Left forelimb (tissue), 1 donor: ENCODE data around the gene DHCR24.
"Not testable (repeated sequence)": the region's sequence is repeated elsewhere in the genome, so short reads cannot be mapped to it uniquely, and the experiment has no call there.

Experiments used
- DNase-seq: peaks from one replicate; pipeline ENCODE4 v3.0.0-alpha.2; 2018; ENCODE audit warnings: low spot score

The DHCR24 gene, protein sequence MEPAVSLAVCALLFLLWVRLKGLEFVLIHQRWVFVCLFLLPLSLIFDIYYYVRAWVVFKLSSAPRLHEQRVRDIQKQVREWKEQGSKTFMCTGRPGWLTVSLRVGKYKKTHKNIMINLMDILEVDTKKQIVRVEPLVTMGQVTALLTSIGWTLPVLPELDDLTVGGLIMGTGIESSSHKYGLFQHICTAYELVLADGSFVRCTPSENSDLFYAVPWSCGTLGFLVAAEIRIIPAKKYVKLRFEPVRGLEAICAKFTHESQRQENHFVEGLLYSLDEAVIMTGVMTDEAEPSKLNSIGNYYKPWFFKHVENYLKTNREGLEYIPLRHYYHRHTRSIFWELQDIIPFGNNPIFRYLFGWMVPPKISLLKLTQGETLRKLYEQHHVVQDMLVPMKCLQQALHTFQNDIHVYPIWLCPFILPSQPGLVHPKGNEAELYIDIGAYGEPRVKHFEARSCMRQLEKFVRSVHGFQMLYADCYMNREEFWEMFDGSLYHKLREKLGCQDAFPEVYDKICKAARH

GRCh38 chr1:54886724-54887664 lies at the start of gene DHCR24:
Gene DHCR24 (minus strand): TSS chr1:54887195. CDS start chr1:54887119, 76 bp downstream.
- peak; percentile 85 for DNase-seq

- no peak for DNase-seq
Observed at GRCh38 chr1:54936791-54937190, 49.8 kb upstream of the DHCR24 start.

DNA sequence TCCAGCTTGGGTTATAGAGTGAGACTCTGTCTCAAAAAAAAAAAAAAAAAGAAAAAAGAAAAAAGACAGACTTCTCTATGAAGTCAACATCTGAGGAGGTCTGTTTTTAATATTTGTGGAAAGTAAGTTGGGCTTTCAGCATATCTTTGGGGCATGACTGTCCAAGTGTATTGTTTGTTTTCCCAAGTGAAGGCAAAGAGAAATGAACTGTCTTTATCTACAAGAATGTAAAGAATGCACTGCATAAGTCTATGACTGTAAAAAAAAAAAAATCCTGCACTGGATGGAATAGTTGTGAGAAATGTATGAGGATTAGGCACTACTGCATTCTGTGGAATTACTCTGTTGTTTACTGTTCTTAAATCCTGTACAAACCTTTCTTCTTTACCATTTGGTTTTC lies 47.9 kb upstream of the DHCR24 start:
- no peak for DNase-seq

DNA sequence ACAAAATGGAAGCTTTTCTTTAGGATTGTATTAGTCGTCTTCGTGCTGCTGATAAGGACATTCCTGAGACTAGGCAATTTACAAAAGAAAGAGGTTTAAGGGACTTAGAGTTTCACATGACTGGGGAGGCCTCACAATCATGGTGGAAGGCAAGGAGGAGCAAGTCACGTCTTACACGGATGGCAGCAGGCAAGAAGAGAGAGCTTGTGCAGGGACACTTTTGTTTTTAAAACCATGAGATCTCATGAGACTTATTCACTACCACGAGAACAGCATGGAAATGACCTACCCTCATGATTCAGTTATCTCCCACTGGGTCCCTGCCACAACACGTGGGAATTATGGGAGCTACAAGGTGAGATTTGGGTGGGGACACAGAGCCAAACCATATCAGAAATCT lies 47.1 kb upstream of the DHCR24 start:
- not testable (repeated sequence) for DNase-seq

- DNase-seq = no peak
Observed at GRCh38 chr1:54931275-54931840, 44.4 kb upstream of the DHCR24 start.

DNA sequence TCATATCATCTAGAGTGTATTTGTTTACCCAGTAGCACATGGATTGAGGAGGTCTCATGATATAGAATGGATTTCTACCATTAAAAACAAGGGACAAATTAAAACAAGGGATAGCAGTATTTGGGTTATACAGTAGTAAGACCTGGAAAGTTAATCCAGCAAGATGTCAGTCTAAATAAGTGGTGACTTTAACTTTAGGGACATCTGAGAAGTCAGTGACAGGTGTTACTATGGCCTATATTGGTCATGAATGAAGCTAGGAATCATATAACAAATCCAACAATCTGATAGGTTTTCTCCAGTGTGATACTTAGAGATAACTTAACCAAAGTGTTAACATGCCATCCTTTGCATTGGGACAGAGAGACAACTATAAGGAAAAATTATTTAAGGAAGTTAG lies 42.7 kb upstream of the DHCR24 start:
- no peak for DNase-seq

GRCh38 chr1:54928327-54928726 lies 41.3 kb upstream of the DHCR24 start:
- no peak for DNase-seq

DNA sequence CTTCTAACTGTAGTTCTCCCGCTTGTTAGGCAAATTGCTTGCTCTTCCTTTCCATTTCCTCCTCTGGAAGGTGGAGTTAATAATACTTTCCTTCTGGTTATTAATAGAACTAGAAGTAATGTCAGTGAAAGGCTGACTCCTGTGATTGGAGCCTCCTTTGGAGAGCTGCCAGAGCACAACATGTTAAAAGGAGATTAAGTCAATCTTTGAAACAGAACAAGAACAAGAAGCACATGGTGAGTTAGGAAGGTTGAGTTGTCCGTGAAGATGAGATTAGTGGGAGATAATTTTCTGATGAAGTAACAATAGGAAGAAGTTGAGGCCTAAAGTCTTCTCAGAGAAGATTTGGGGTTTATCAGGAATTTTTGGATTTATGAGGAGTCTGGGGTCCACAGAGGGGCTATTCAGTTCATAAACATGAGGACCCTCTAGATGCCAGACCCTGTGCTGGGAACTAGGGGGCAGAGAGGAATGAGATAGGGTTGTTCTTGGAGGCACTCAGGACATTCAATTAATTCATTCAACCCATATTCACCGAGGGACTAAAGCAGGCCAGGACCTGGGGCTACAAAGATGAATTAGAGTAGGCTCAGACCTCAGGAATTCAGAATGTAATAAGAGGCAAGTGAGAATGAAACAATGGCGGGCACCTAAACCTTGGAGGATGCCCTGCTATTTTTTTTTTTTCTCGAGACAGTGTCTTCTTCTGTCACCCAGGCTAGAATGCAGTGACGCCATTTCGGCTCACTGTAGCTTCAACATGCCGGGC lies 40.7 kb upstream of the DHCR24 start:
- DNase-seq = no peak

DNA sequence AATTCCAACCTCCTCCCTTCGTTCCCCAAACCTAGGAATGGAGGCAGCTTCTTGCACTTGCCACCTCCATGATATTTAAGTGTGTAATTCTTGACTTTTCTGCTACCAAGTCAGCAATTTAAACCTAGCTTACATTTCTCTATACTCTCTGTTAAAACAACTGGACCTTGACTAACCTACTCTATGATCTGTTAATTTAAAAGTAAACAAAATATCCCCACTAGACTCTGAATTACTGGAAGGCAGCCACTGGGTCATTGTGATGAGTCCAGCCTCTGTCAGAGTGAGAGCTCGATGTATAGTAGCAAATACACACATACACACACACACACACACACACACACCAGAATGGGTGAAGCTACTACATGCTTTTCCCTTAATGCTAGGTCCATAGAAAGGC lies 40.0 kb upstream of the DHCR24 start:
- no peak for DNase-seq

DNA sequence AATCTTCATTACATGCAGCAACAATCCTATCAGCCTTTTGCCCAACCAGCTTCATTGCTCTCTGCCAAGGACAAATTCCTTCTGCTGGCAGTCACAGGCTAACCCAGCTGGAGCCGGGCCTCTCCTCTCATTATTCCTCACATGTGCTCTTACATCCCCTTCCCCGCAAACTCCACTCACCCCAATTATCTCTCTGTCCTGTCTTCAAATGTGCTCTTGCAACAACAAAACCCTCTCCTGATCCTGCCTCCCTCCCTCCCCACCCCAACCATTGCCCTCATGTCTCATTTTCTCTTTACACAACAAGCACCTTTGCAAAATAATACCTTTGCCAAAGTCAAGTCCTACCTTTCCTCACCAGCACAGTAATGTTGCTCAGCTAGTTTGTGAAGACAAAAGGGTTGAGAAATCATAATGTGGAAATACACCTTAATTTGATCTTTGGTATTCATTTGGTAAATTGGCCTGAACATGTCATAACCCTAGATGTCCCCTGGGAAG lies 36.0 kb upstream of the DHCR24 start:
- DNase-seq = no peak

GRCh38 chr1:54922040-54922761 lies 35.2 kb upstream of the DHCR24 start:
- DNase-seq = no peak

- DNase-seq = no peak
Observed at GRCh38 chr1:54919367-54920359, 32.7 kb upstream of the DHCR24 start.

- DNase-seq = not testable (repeated sequence)
Observed at GRCh38 chr1:54911076-54911475, 24.1 kb upstream of the DHCR24 start.

DNA sequence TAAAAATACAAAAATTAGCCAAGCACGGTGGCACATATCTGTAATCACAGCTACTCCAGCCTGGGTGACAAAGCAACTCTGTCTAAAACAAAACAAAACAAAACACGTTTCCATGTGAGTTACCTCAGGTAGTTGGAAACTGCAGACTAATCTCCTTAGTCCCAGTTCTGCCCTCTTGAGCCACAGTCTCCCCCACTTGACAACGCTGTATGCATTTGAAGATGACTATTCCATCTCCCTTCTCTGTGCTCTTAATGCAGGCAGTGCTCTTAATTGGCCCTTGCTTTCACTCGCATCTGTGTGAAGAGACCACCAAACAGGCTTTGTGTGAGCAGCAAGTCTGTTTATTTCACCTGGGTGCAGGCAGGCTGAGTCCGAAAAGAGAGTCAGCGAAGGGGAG lies 19.6 kb upstream of the DHCR24 start:
- no peak for DNase-seq

GRCh38 chr1:54904476-54905048 lies 17.6 kb upstream of the DHCR24 start:
- DNase-seq = no peak

DNA sequence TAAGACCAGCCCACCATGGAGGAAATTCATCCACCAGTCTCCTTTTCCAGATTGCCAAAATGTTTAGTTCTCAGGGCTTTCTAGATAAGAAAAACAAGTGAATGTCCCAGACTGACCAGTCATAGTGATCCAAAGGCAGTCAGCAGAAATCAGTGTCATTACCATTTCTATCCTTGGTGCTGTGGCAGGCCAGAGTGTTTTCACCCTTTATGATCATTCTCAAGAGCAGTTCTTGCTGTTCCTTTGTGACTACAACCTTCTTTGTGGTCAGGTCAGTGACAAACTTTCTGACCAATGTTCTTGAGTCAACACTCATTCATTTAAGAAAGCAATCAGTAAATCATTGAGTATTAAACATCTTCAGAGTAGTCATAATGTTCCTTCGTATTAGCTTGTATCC lies 7.3 kb upstream of the DHCR24 start:
- no peak for DNase-seq

GRCh38 chr1:54892586-54892985 lies 5.6 kb upstream of the DHCR24 start:
- DNase-seq = no peak

DNA sequence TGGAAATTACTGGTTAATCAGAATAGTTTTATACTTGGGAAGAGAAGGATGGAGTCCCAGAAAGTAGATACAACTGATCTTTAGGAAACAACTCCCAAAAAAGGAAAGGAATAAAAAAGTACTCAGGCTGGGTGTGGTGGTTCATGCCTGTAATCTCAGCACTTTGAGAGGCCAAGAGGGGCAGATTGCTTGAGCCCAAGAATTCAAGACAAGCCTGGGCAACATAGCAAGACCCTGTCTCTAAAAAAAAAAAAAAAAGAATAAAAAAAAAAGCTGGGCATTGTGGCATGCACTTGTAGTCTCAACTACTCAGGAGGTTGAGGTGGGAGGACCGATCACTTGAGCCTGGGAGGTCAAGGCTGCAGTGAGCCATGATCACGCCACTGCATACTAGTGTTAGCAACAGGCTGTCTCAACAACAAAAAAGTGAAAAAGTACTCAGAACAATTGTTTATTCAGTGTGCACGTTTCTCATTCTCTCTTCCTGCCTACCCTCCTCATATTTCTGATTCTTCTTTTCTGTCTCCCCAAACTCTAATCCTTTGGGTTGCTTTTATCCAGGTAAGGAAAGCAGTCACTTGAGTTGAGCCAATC lies 2.2 kb upstream of the DHCR24 start:
- no peak for DNase-seq
